GM10266 (cell line): ENCODE results near the gene HADHA.

ENCODE experiments used
- DNase-seq: peaks from one replicate; pipeline ENCODE4 v3.0.0; 2012; ENCODE audit errors: extremely low spot score
- CTCF ChIP-seq: IDR thresholded peaks from 2 replicates; pipeline ENCODE4 v1.5.1; 2012; ENCODE audit warnings: mild to moderate bottlenecking, low read depth; ENCODE audit not compliant: control insufficient read depth, insufficient read depth; ENCODE audit errors: missing control alignments

HADHA gene

GRCh38 chr2:26178246-26178645 is 66.2 kb downstream of the HADHA start:
- TF ChIP-seq CTCF = no peak

GRCh38 chr2:26177122-26177521 is 67.3 kb downstream of the HADHA start:
- no peak for DNase-seq
- no peak for TF ChIP-seq CTCF

More at GRCh38 chr2:26178246-26178645, 66.2 kb downstream of the HADHA start:
- no peak for DNase-seq

- TF ChIP-seq CTCF = no peak
These were observed 68.2 kb downstream of the HADHA start for GRCh38 chr2:26176279-26176615.

GRCh38 chr2:26175466-26176278 is 68.8 kb downstream of the HADHA start:
- no peak for TF ChIP-seq CTCF
- DNase-seq = peak; percentile 63

More at GRCh38 chr2:26176279-26176615, 68.2 kb downstream of the HADHA start:
- DNase-seq = no peak

- DNase-seq = no peak
- TF ChIP-seq CTCF = no peak
These were observed 69.6 kb downstream of the HADHA start for GRCh38 chr2:26174691-26175465.

- TF ChIP-seq CTCF = no peak
- DNase-seq = no peak
These were observed 70.5 kb downstream of the HADHA start for GRCh38 chr2:26173776-26174482.
